Duodenal mucosa (tissue), 2 donors: ENCODE measurements around the gene MEF2C.

Source experiments
- H3K27ac ChIP-seq: one replicate; pipeline ENCODE4 v1.7.0; 2013; ENCODE audit warnings: low read depth, low read length
- H3K27me3 ChIP-seq, 2 donors: one replicate each; pipeline ENCODE4 v1.7.0; 2013; ENCODE audit warnings: low read length in 2 of 2, control low read depth in 1 of 2; ENCODE audit not compliant: insufficient read depth in 2 of 2, control insufficient read depth in 1 of 2
- H3K36me3 ChIP-seq, 2 donors: one replicate each; pipeline ENCODE4 v1.7.0; 2013; ENCODE audit warnings: low read length in 2 of 2, control low read depth in 1 of 2; ENCODE audit not compliant: insufficient read depth in 2 of 2, control insufficient read depth in 1 of 2
- H3K4me1 ChIP-seq, 2 donors: one replicate each; pipeline ENCODE4 v1.7.0; 2013; ENCODE audit warnings: low read length in 2 of 2, control low read depth in 1 of 2; ENCODE audit not compliant: insufficient read depth in 2 of 2, control insufficient read depth in 1 of 2
- H3K4me3 ChIP-seq, 2 donors: one replicate each; pipeline ENCODE4 v1.7.0; 2013; ENCODE audit warnings: low read length in 2 of 2, low read depth in 1 of 2
- H3K9ac ChIP-seq, 2 donors: one replicate each; pipeline ENCODE4 v1.7.0; 2013; ENCODE audit warnings: low read length in 2 of 2, low read depth in 1 of 2
- H3K9me3 ChIP-seq, 2 donors: one replicate each; pipeline ENCODE4 v1.7.0; 2013; ENCODE audit warnings: low read length in 2 of 2, control low read depth in 1 of 2; ENCODE audit not compliant: control insufficient read depth in 1 of 2

The MEF2C gene

DNA sequence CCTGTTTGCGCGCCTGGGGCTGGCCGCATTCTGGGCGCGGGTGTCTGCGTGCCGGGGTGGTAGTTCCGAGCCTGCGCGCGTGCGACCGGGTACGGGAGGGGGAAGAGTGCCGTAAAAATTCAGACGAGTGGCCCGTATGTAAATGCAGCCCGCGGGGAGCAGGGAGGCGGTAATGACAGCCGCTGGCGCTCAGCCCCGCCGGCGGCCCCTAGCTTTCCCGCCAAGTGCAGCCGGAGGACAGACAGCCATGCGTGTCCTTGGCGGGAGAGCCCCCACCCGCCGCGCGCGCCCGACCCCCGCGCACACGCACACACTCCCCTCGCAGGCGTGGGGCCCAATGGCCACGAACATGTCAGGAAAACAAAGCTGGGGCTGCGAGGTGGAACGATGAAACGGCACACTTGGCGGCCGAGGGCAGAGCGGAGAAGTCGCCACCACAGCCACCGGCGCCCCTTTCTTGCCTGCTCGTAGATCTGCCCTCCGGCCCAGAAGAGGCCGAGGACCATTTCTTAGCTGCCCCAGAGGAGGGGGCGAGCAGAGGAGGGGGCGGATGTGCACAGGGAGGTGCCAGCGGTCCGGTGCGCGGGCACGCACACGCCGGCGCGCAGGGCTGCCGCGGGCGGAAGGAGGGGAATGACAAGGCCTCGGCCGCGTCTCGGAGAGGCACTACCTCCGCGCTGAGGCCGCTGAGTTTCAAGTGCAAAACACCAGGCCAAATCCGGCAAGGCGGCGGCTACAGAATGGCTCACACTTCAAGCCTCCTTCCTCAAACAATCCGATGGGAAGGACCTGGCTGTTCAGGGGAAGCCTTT is 208.4 kb downstream of the MEF2C start:
- H3K36me3 ChIP-seq: no peaks in the 10 kb centered on the region
- H3K27me3 ChIP-seq: peaks cover 78 to 91% of the 10 kb centered on the region in 2 donors
- peaks cover 8 to 13% of the 10 kb centered on the region in 2 donors for H3K4me1 ChIP-seq
- H3K9me3 ChIP-seq: no peaks in the 10 kb centered on the region
- H3K4me3 ChIP-seq: peak overlapping the region; percentile 19 to 61
- H3K27ac ChIP-seq: no peak overlapping the region
- peak overlapping the region in 1 of 2 donors; percentile 12 for H3K9ac ChIP-seq

DNA sequence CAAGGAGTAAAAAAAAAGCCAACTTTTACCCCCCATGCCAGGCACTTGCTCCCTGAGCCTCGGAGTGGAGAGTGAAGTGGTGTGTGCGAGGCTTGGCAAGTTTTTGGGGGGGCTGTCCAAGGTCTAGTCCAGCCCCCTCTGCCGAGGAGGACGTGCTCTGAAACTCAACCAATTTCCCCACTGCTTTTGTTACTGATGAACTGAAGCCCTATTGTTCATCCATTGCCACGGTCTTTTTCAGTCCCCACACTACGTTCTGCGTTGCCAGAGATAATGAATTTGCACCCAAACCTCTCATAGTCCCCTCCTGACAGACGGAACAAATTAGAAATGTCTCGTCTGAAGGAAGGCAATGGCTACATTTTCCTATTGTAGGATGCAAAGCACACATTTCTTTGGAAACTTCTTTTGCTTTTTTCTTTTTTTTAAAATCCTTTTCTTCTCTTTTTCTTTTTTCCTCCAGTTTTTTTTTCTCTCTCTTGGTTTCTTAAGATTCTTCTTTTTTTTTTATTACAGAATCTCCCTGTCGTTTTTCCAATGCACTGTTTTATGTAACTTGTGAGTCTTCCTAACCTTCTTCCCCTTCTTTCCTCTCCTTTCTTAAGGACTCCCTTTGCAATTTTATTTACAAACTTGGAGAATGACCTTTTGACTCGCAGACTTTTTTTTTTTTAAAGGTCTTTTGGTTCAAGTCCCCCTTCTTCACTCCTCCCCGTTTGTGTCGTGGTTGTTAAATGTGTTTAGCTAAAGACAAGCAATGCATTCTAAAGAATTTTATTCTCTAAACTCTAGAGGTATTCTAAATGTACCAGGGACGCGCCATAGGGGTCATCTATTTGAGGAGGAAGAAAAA is 209.5 kb downstream of the MEF2C start:
- Histone ChIP-seq H3K36me3 (no peaks in the 10 kb centered on the region), H3K27me3 (peaks cover 74 to 91% of the 10 kb centered on the region in 2 donors), H3K9me3 (no peaks in the 10 kb centered on the region), H3K27ac (no peak overlapping the region), H3K9ac (no peak overlapping the region), H3K4me1 (peaks cover 8 to 13% of the 10 kb centered on the region in 2 donors), H3K4me3 (peak overlapping the region in 1 of 2 donors; percentile 61)

DNA sequence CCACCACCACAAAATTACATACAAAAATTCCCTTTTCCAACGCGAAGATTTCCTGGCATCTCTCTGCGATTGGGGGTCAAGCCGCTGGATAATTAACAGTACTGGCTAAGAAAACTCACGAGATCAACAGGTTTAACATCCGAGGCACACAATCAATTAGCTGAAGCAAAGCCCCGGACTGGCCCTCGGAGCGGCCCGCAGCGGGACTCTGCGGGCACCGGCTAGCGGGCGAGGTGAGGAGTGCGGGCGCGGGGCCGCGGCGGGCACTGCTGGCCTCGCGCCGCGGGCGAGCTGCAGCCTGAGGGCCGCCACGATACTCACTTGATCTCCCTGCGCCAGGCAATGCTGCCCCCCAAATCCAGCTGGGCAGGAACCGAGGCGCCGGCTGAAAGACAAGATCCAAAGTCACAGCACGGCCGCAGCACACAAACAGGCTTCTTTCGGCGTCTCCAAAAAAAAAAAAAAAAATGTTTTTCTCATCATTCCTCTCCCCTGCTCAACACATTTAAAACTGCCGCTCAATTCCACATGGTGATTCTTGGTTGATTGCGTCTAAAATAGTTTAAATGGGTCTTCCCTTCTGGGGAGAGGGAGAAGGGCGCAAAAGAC is 210.2 kb downstream of the MEF2C start:
- H3K4me3 ChIP-seq: no peak overlapping the region
- H3K36me3 ChIP-seq: no peaks in the 10 kb centered on the region
- no peaks in the 10 kb centered on the region for H3K9me3 ChIP-seq
- no peak overlapping the region for H3K27ac ChIP-seq
- peaks cover 76 to 94% of the 10 kb centered on the region in 2 donors for H3K27me3 ChIP-seq
- H3K9ac ChIP-seq: no peak overlapping the region
- H3K4me1 ChIP-seq: peaks cover 8 to 13% of the 10 kb centered on the region in 2 donors

GRCh38 chr5:88671505-88672499 is 211.2 kb downstream of the MEF2C start:
- Histone ChIP-seq H3K4me3 (peak overlapping the region in 1 of 2 donors; percentile 9), H3K27me3 (peaks cover 77 to 94% of the 10 kb centered on the region in 2 donors), H3K9ac (no peak overlapping the region), H3K9me3 (no peaks in the 10 kb centered on the region), H3K4me1 (peaks cover 13 to 17% of the 10 kb centered on the region in 2 donors), H3K36me3 (no peaks in the 10 kb centered on the region), H3K27ac (no peak overlapping the region)

DNA sequence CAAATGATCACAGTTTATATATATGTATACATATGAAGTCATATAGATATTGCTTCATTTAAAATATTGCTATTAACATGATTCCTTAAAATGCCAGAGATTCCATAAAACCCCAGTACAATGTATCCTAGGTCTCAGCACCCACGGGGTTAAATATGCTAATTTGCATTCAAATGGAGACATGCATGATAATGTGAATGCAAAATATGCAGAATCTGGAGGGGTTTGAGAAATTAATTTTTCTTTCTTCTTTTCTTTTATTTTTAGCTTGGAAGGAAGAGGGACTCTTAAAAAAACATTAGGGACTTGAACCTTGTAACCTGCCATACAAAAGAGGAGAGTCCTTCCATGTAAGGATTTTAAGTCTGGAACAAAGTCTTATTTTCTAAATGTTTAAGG is 211.9 kb downstream of the MEF2C start:
- H3K9ac ChIP-seq: no peak overlapping the region
- no peak overlapping the region for H3K4me3 ChIP-seq

GRCh38 chr5:88670461-88670860 is 212.5 kb downstream of the MEF2C start:
- Histone ChIP-seq H3K4me1 (peaks cover 13 to 17% of the 10 kb centered on the region in 2 donors), H3K27me3 (peaks cover 89 to 100% of the 10 kb centered on the region in 2 donors), H3K27ac (no peak overlapping the region), H3K9ac (no peak overlapping the region), H3K9me3 (no peaks in the 10 kb centered on the region), H3K4me3 (no peak overlapping the region), H3K36me3 (no peaks in the 10 kb centered on the region)

More for the DNA sequence above, 211.9 kb downstream of the MEF2C start:
- Histone ChIP-seq H3K9me3 (no peaks in the 10 kb centered on the region), H3K27ac (no peak overlapping the region), H3K27me3 (peaks cover 84 to 95% of the 10 kb centered on the region in 2 donors), H3K4me1 (peaks cover 13 to 18% of the 10 kb centered on the region in 2 donors), H3K36me3 (no peaks in the 10 kb centered on the region)

DNA sequence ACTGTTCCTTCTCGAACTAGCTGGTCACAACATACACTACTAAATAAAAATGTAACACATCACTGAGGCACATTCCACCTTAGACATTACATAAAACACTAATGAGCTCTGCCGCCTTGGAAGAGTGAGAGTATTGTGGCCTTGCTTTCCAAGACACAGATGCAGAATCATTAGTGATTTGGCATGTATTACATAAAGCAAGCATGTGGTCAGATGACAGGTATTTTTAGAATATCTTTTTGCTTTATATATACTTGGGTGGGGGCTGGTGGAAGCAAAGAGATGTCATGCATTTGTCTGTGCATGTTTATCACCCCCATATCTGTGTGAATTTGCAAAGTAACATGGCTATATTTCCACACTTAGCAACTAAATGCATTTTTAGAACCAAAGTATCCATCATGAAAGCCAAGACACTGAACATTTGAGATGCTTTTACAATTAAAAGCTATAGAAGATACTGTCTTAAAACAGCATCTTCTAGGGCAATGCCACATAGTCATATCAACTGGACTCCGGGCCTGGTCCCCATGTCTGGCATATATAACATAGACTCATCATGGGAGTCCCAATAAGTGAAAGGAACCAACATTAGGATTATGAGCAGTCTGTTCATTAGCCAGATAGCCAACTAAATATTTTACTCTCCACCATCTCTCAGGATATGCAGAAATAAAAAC is 213.5 kb downstream of the MEF2C start:
- no peak overlapping the region for H3K27ac ChIP-seq
- H3K9ac ChIP-seq: no peak overlapping the region
- no peak overlapping the region for H3K4me3 ChIP-seq
- no peaks in the 10 kb centered on the region for H3K36me3 ChIP-seq
- peaks cover 4 to 10% of the 10 kb centered on the region in 2 donors for H3K4me1 ChIP-seq
- H3K9me3 ChIP-seq: no peaks in the 10 kb centered on the region
- H3K27me3 ChIP-seq: peaks cover 89 to 100% of the 10 kb centered on the region in 2 donors

GRCh38 chr5:88667496-88668201 is 215.3 kb downstream of the MEF2C start:
- H3K36me3 ChIP-seq: no peaks in the 10 kb centered on the region
- H3K9ac ChIP-seq: no peak overlapping the region
- peaks cover 91 to 100% of the 10 kb centered on the region in 2 donors for H3K27me3 ChIP-seq
- H3K9me3 ChIP-seq: no peaks in the 10 kb centered on the region
- peaks cover 0 to 10% of the 10 kb centered on the region in 2 donors for H3K4me1 ChIP-seq
- H3K4me3 ChIP-seq: peak overlapping the region in 1 of 2 donors; percentile 74
- H3K27ac ChIP-seq: no peak overlapping the region
